Measurements from ENCODE around the gene AGER.
A peak's percentile ranks its signal among the peaks of the same experiment; 100 is the strongest.
"Not testable (repeated sequence)": the region's sequence is repeated elsewhere in the genome, so short reads cannot be mapped to it uniquely, and the experiment has no call there.

AGER gene

GRCh38 chr6:32198345-32198696 is 14.3 kb upstream of the AGER start:
- DNase-seq = no peak

GRCh38 chr6:32196682-32197616 is 12.9 kb upstream of the AGER start:
- DNase-seq = no peak

GRCh38 chr6:32195902-32196681 is 12.0 kb upstream of the AGER start:
- peak; percentile 24 for DNase-seq

- DNase-seq = peak; percentile 99
Observed at GRCh38 chr6:32195652-32195901, 11.5 kb upstream of the AGER start.

- peak; percentile 22 for DNase-seq
Observed at GRCh38 chr6:32194825-32195651, 11.0 kb upstream of the AGER start.

GRCh38 chr6:32194388-32194787 is 10.3 kb upstream of the AGER start:
- no peak for DNase-seq

GRCh38 chr6:32193096-32193495 is 9.0 kb upstream of the AGER start:
- not testable (repeated sequence) for DNase-seq

- DNase-seq = peak; percentile 62
Observed at GRCh38 chr6:32192608-32193039, 8.6 kb upstream of the AGER start, which contains the start of gene GPSM3. TSS of gene GPSM3 (minus strand) at chr6:32192643. CDS start at chr6:32192513, 130 bp downstream.

- DNase-seq = no peak
Observed at GRCh38 chr6:32191696-32192607, 7.9 kb upstream of the AGER start.

GRCh38 chr6:32190911-32191677 is 7.0 kb upstream of the AGER start:
- no peak for DNase-seq

GRCh38 chr6:32190054-32190851 is 6.2 kb upstream of the AGER start, which contains the start of gene PBX2:
TSS of gene PBX2 (minus strand) at chr6:32190202. CDS start at chr6:32189915, 287 bp downstream.
- DNase-seq = peak; percentile 87

GRCh38 chr6:32189742-32190053 is 5.6 kb upstream of the AGER start:
- no peak for DNase-seq

GRCh38 chr6:32189069-32189741 is 5.2 kb upstream of the AGER start:
- DNase-seq = no peak

GRCh38 chr6:32188381-32189068 is 4.5 kb upstream of the AGER start:
- DNase-seq = no peak

- not testable (repeated sequence) for DNase-seq
Observed at GRCh38 chr6:32187725-32188380, 3.8 kb upstream of the AGER start.

GRCh38 chr6:32187009-32187709 is 3.1 kb upstream of the AGER start:
- no peak for DNase-seq

GRCh38 chr6:32186151-32186840 is 2.2 kb upstream of the AGER start:
- DNase-seq = not testable (repeated sequence)

Measured in GF-D8 (cell line).